IMR-90 (cell line): ENCODE measurements around the gene TLCD1. TPM values are rescaled to one million over a fixed set of nuclear protein-coding genes. Genes with fewer than 3 reads are reported as not detected.
A peak's percentile ranks its signal among the peaks of the same experiment; 100 is the strongest.

Experiments
- BHLHE40 ChIP-seq: fragments of 150-350 bp; IDR thresholded peaks from 2 replicates; pipeline ENCODE4 v1.6.1; 2016; ENCODE audit warnings: mild to moderate bottlenecking, low read depth, low read length
- FOS ChIP-seq: fragments of 150-350 bp; IDR thresholded peaks from 2 replicates; pipeline ENCODE4 v1.6.1; 2016; ENCODE audit warnings: low read depth, low read length
- MAFK ChIP-seq: IDR thresholded peaks from 2 replicates; pipeline ENCODE4 v1.6.1; 2012; ENCODE audit warnings: low read depth, low read length, improper control_type of control experiment
- NFE2L2 ChIP-seq: fragments of 150-350 bp; IDR thresholded peaks from 2 replicates; pipeline ENCODE4 v1.6.1; 2016; ENCODE audit warnings: low read depth, mild to moderate bottlenecking, low read length
- polyA plus RNA-seq, 3 experiments: library from polyadenylated mRNA; depleted of rRNA; stranded (reverse); fragments of >200 nt; gene quantifications; 2 replicates each; pipeline ENCODE4 v1.2.3, GENCODE V29; 2012; ENCODE audit warnings: low replicate concordance in 1 of 3
- total RNA-seq: library from RNA; depleted of rRNA; stranded (reverse); fragments of >200 nt; gene quantifications from 2 replicates; pipeline ENCODE4 v1.2.3, GENCODE V29; 2012

Gene TLCD1
- total and polyA plus RNA-seq, 2 of the 4 experiments (the other 2 are of a cell fraction), result 3.6 to 9.3 TPM

DNA sequence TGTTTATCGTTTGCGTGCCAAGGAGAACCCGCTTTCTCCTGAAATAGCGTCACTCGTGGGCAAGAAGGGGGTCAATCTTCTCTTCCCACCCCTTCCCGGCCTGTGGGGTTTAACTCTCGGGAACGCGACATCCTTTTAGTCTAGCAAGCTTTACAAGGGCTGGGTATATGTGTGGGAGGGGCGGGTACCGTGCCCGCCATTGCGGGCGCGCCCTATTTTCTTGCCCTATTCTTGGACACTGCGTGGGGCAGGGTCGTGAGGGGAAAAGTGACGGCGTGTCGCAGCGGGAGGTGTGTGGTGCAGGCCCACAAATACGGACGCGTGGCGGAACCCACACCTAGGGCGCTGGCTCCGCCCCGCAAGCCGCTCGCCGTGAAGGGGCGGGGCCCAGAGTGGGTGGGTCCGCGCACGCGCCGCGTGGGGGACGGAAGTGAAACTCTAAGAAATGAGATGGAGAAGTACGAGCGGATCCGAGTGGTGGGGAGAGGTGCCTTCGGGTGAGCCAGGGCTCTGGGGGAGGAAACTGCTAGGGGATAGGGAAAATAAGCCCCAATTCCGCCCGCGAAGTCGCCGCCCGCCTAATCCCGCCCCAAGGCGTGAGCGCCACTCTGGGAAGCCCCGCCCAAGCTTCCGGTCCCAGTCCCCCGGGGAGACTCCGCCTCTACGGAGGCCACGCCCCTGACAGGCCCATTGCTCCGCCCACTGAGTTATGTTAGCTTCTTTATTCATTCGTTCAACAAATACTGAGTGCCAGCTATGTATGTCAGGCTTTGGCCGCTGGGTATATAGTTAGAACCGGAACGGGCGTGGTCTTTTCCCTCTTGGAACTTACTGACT is 2.5 kb upstream of the TLCD1 start, which contains the start of gene NEK8 (continued):
- peak; percentile 21; the same call in 1 of the 2 replicates for TF ChIP-seq BHLHE40
- no peak for TF ChIP-seq MAFK
- no peak for TF ChIP-seq FOS
- no peak for TF ChIP-seq NFE2L2
